LNCaP clone FGC (cell line): Measurements from ENCODE around the gene PPIL1.
"Not testable (repeated sequence)": the region's sequence is repeated elsewhere in the genome, so short reads cannot be mapped to it uniquely, and the experiment has no call there.

Experiments used
- DNase-seq: peaks from one replicate; pipeline ENCODE4 v3.0.0-alpha.2; 2011; ENCODE audit warnings: low read depth
- H3K4me3 ChIP-seq: 2 replicates; pipeline ENCODE4 v1.5.1; 2011; ENCODE audit warnings: mild to moderate bottlenecking, low read depth, low read length, control low read depth
- CTCF ChIP-seq: IDR thresholded peaks from 2 replicates; pipeline ENCODE4 v1.5.1; 2012; ENCODE audit warnings: mild to moderate bottlenecking; ENCODE audit not compliant: control insufficient read depth, insufficient read depth; ENCODE audit errors: extremely low read depth

Gene PPIL1

GRCh38 chr6:36815962-36816735 lies 58.5 kb downstream of the PPIL1 start:
- no peak for TF ChIP-seq CTCF
- DNase-seq = no peak
- H3K4me3 ChIP-seq = no peak overlapping the region

- no peak for DNase-seq
- H3K4me3 ChIP-seq = no peak overlapping the region
- TF ChIP-seq CTCF = no peak
Observed at GRCh38 chr6:36814249-36814648, 60.4 kb downstream of the PPIL1 start.

GRCh38 chr6:36813526-36813925 lies 61.1 kb downstream of the PPIL1 start:
- DNase-seq = no peak
- TF ChIP-seq CTCF = no peak
- H3K4me3 ChIP-seq = no peak overlapping the region

- not testable (repeated sequence) for DNase-seq, H3K4me3 ChIP-seq
Observed at GRCh38 chr6:36813047-36813446, 61.6 kb downstream of the PPIL1 start.

- no peak for TF ChIP-seq CTCF
- no peak overlapping the region for H3K4me3 ChIP-seq
- no peak for DNase-seq
Observed at GRCh38 chr6:36809941-36810803, 64.4 kb downstream of the PPIL1 start.

- no peak overlapping the region for H3K4me3 ChIP-seq
- TF ChIP-seq CTCF = no peak
- DNase-seq = no peak
Observed at GRCh38 chr6:36809156-36809555, 65.4 kb downstream of the PPIL1 start.

- DNase-seq = no peak
- no peak for TF ChIP-seq CTCF
- H3K4me3 ChIP-seq = no peak overlapping the region
Observed at GRCh38 chr6:36808634-36809033, 66.0 kb downstream of the PPIL1 start.
